Epithelial cell of proximal tubule (primary cell): ENCODE results near the gene NGFR. TPM values are rescaled to one million over a fixed set of nuclear protein-coding genes. Genes with fewer than 3 reads are reported as not detected.

Experiments
- DNase-seq: peaks from one replicate; pipeline ENCODE4 v3.0.0-alpha.2; 2011; ENCODE audit warnings: low read depth
- H3K4me3 ChIP-seq: 2 replicates; pipeline ENCODE4 v1.5.1; 2011; ENCODE audit warnings: low read depth, mild to moderate bottlenecking, low read length
- total RNA-seq: library from RNA; depleted of rRNA; stranded (reverse); fragments of >200 nt; gene quantifications from 2 replicates; pipeline ENCODE4 v1.2.3, GENCODE V29; 2015
- TF ChIP-seq, protein P1 (sequence below): conservative IDR thresholded peaks from 2 replicates; pipeline ENCODE4 v1.5.1; 2012; ENCODE audit warnings: low read depth, mild to moderate bottlenecking, low read length

NGFR gene
- total RNA-seq, 1 donor from 2014 or later, result not detected

DNA sequence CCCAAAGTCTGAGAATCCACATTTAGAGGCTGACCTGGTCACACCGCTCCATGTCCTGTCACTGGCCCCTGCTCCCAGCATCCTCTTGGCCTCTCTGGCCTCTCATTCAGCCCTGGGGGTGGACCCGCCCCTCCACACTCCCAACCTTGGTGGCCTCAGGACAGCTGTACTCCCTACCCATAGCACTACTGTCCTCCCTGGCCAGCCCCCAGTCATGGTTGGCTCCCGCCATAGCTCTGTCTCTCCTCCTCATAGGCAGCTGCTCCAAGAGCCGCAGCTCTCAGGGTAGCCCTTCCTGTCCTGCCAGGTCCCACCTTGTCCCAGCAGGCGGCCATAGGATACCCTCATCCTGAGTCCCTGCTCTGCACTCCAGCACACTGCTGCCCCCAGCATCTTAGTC is 42.4 kb upstream of the NGFR start:
- DNase-seq, result no peak
- TF ChIP-seq, protein P1, sequence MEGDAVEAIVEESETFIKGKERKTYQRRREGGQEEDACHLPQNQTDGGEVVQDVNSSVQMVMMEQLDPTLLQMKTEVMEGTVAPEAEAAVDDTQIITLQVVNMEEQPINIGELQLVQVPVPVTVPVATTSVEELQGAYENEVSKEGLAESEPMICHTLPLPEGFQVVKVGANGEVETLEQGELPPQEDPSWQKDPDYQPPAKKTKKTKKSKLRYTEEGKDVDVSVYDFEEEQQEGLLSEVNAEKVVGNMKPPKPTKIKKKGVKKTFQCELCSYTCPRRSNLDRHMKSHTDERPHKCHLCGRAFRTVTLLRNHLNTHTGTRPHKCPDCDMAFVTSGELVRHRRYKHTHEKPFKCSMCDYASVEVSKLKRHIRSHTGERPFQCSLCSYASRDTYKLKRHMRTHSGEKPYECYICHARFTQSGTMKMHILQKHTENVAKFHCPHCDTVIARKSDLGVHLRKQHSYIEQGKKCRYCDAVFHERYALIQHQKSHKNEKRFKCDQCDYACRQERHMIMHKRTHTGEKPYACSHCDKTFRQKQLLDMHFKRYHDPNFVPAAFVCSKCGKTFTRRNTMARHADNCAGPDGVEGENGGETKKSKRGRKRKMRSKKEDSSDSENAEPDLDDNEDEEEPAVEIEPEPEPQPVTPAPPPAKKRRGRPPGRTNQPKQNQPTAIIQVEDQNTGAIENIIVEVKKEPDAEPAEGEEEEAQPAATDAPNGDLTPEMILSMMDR, result no peak
- no peak overlapping the region for H3K4me3 ChIP-seq

- TF ChIP-seq, protein P1, result no peak
- no peak for DNase-seq
Measured at GRCh38 chr17:49454050-49454449, 41.0 kb upstream of the NGFR start.

DNA sequence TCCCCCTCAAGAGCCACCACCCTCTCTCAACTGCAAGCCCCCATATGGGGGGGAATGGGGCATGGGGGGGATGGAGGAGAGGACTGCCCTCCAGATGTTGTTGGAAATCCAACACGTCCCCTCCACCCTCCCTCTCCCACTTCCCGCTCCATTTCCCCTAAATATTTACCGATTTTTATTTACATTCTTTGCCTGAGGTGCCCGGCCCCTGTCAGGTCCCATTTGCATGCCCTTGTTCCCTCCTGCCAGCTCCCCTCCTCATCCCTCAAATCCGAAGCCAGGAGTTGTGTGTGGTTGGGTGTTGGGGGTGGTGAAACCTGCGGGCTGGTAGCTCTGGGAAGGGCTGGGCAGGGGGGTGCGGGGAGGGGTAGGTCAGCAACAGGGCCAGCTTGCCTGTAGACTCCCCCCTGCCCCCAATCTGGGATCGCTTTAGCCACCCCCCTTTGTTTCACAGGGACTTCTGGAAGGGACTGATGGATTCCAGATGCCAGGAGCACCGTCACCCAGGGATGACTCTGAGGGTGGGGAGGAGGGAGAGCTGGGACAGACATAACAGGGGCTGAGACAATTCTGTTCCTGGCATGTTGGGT is 39.7 kb upstream of the NGFR start:
- TF ChIP-seq, protein P1, result no peak
- H3K4me3 ChIP-seq, result no peak overlapping the region

More at GRCh38 chr17:49454050-49454449, 41.0 kb upstream of the NGFR start:
- no peak overlapping the region for H3K4me3 ChIP-seq

GRCh38 chr17:49456183-49456965 is 38.7 kb upstream of the NGFR start:
- TF ChIP-seq, protein P1, result no peak
- H3K4me3 ChIP-seq, result no peak overlapping the region
- no peak for DNase-seq

More for the DNA sequence above, 39.7 kb upstream of the NGFR start:
- no peak for DNase-seq

DNA sequence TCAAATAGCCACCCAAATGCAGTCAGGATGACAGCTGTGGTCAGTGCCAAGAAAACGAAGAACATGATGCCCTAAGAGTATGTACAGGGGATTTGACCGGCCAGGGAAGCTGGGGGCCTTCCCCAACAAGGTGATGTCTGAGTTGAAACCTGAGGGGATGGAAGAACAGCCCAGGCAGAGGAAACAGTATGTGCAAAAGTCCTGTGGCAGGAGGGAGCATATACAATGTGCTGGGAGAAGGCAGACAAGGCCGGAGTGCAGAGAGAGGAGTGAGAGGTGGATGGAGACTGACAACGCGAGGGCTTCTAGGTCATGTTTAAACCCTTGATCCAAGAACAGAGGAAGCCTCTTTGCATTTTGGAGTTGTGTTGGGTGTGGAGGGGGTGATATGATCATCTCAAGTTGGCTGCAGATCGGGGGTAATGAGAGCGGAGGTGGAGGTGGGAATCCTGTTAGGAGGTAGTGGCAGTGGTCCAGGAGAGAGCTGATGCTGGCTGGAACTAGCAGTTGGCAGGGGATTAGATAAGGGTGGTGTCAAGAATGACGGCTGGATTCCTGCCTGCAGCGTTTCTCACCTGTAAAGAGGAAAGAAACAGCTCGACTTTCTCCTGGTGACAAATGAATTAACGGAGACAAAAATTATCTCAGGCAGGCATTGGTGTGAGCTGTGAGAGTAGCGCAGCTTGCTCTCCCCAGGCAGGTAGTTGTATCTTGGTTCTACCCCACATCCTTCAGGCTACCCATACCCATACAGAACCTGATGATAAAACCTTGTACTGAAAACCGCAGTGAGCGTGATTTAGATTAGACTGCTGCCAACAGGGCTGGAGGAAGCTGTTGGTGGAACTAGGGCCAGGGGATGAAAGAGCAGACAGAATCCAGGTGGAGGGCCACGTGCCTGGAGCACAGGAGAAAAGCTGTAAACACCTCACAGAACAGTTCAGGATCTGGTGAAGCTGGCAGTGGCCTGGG is 37.2 kb upstream of the NGFR start:
- TF ChIP-seq, protein P1, result no peak
- no peak overlapping the region for H3K4me3 ChIP-seq
- no peak for DNase-seq

DNA sequence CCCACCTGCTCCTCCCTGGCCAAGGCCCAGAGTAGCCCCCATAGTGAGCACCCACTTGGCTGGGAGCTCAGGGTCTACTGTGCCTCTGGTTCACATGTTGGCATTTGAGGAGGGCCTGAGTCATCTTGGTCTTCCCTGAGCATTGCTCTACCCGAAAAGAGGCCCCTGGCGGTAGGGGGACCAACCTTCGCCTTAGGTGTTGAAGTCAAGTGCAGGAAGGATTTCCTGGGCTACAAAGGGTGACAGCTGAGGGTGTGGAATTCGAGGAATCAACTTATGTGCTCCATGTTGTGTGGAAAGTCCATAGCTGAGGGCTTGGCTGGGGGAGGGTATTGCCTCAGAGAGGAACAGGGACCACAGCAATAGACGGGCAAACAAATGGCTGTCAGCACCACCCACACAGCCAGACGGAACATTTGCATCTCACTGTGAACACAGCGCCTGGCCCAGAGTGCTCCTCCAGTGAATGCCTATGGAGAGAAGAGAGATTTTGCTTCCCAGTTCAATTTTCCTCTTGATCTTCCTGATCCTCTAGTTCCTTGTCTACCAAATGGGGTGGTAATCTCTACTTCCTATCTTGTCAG is 35.6 kb upstream of the NGFR start:
- no peak overlapping the region for H3K4me3 ChIP-seq
- TF ChIP-seq, protein P1, result no peak
- no peak for DNase-seq
